Measurements from ENCODE around the gene ZNF24.

Gene ZNF24

GRCh38 chr18:35352778-35353177 is 8.6 kb upstream of the ZNF24 start:
- Histone ChIP-seq H3K4me3 (ENCODE audit: low read length in 2 of 2) (no peak overlapping the region), H3K36me3 (ENCODE audit: control insufficient read depth in 2 of 2, insufficient read depth in 2 of 2, low read length in 2 of 2) (no peaks in the 10 kb centered on the region), H3K9me3 (ENCODE audit: control insufficient read depth in 2 of 2, low read length in 2 of 2) (no peaks in the 10 kb centered on the region), H3K9ac (ENCODE audit: low read length in 2 of 2) (no peak overlapping the region), H3K27ac (ENCODE audit: low read length) (no peak overlapping the region), H3K4me1 (ENCODE audit: control insufficient read depth, insufficient read depth, low read length) (no peaks in the 10 kb centered on the region), H3K27me3 (ENCODE audit: control insufficient read depth in 1 of 2, insufficient read depth in 2 of 2, low read length in 2 of 2) (peaks cover 0 to 3% of the 10 kb centered on the region in 2 donors)

- H3K4me3 ChIP-seq (ENCODE audit: low read length in 2 of 2): no peak overlapping the region
- H3K27me3 ChIP-seq (ENCODE audit: control insufficient read depth in 1 of 2, insufficient read depth in 2 of 2, low read length in 2 of 2): peaks cover 0 to 3% of the 10 kb centered on the region in 2 donors
- no peaks in the 10 kb centered on the region for H3K9me3 ChIP-seq (ENCODE audit: control insufficient read depth in 2 of 2, low read length in 2 of 2)
- no peaks in the 10 kb centered on the region for H3K36me3 ChIP-seq (ENCODE audit: control insufficient read depth in 2 of 2, insufficient read depth in 2 of 2, low read length in 2 of 2)
- no peaks in the 10 kb centered on the region for H3K4me1 ChIP-seq (ENCODE audit: control insufficient read depth, insufficient read depth, low read length)
- no peak overlapping the region for H3K27ac ChIP-seq (ENCODE audit: low read length)
- H3K9ac ChIP-seq (ENCODE audit: low read length in 2 of 2): no peak overlapping the region
These were observed 8.1 kb upstream of the ZNF24 start for GRCh38 chr18:35352283-35352682.

- no peak overlapping the region for H3K27ac ChIP-seq (ENCODE audit: low read length)
- H3K9ac ChIP-seq (ENCODE audit: low read length in 2 of 2): no peak overlapping the region
- H3K27me3 ChIP-seq (ENCODE audit: control insufficient read depth in 1 of 2, insufficient read depth in 2 of 2, low read length in 2 of 2): peaks cover 0 to 3% of the 10 kb centered on the region in 2 donors
- no peaks in the 10 kb centered on the region for H3K36me3 ChIP-seq (ENCODE audit: control insufficient read depth in 2 of 2, insufficient read depth in 2 of 2, low read length in 2 of 2)
- peaks cover 9% of the 10 kb centered on the region for H3K4me1 ChIP-seq (ENCODE audit: control insufficient read depth, insufficient read depth, low read length)
- no peak overlapping the region for H3K4me3 ChIP-seq (ENCODE audit: low read length in 2 of 2)
- H3K9me3 ChIP-seq (ENCODE audit: control insufficient read depth in 2 of 2, low read length in 2 of 2): no peaks in the 10 kb centered on the region
These were observed 3.8 kb upstream of the ZNF24 start for GRCh38 chr18:35348001-35348400.

- peaks cover 0 to 2% of the 10 kb centered on the region in 2 donors for H3K36me3 ChIP-seq (ENCODE audit: control insufficient read depth in 2 of 2, insufficient read depth in 2 of 2, low read length in 2 of 2)
- H3K9me3 ChIP-seq (ENCODE audit: control insufficient read depth in 2 of 2, low read length in 2 of 2): no peaks in the 10 kb centered on the region
- no peak overlapping the region for H3K4me3 ChIP-seq (ENCODE audit: low read length in 2 of 2)
- peaks cover 14% of the 10 kb centered on the region for H3K4me1 ChIP-seq (ENCODE audit: control insufficient read depth, insufficient read depth, low read length)
- no peak overlapping the region for H3K27ac ChIP-seq (ENCODE audit: low read length)
- no peak overlapping the region for H3K9ac ChIP-seq (ENCODE audit: low read length in 2 of 2)
- H3K27me3 ChIP-seq (ENCODE audit: control insufficient read depth in 1 of 2, insufficient read depth in 2 of 2, low read length in 2 of 2): no peaks in the 10 kb centered on the region
These were observed 1.7 kb upstream of the ZNF24 start for GRCh38 chr18:35345950-35346349.

- Histone ChIP-seq H3K27ac (ENCODE audit: low read length) (peak overlapping the region; percentile 97), H3K4me1 (ENCODE audit: control insufficient read depth, insufficient read depth, low read length) (peaks cover 14% of the 10 kb centered on the region), H3K27me3 (ENCODE audit: control insufficient read depth in 1 of 2, insufficient read depth in 2 of 2, low read length in 2 of 2) (no peaks in the 10 kb centered on the region), H3K36me3 (ENCODE audit: control insufficient read depth in 2 of 2, insufficient read depth in 2 of 2, low read length in 2 of 2) (peaks cover 0 to 3% of the 10 kb centered on the region in 2 donors), H3K9ac (ENCODE audit: low read length in 2 of 2) (peak overlapping the region in 1 of 2 donors; percentile 7), H3K4me3 (ENCODE audit: low read length in 2 of 2) (peak overlapping the region in 1 of 2 donors; percentile 17), H3K9me3 (ENCODE audit: control insufficient read depth in 2 of 2, low read length in 2 of 2) (no peaks in the 10 kb centered on the region)
These were observed 1.3 kb upstream of the ZNF24 start for GRCh38 chr18:35345460-35345921.

GRCh38 chr18:35344736-35345459 is 678 bp upstream of the ZNF24 start:
- H3K27me3 ChIP-seq (ENCODE audit: control insufficient read depth in 1 of 2, insufficient read depth in 2 of 2, low read length in 2 of 2): no peaks in the 10 kb centered on the region
- peaks cover 5 to 6% of the 10 kb centered on the region in 2 donors for H3K36me3 ChIP-seq (ENCODE audit: control insufficient read depth in 2 of 2, insufficient read depth in 2 of 2, low read length in 2 of 2)
- peak overlapping the region; percentile 97 for H3K9ac ChIP-seq (ENCODE audit: low read length in 2 of 2)
- H3K4me1 ChIP-seq (ENCODE audit: control insufficient read depth, insufficient read depth, low read length): peaks cover 14% of the 10 kb centered on the region
- H3K4me3 ChIP-seq (ENCODE audit: low read length in 2 of 2): peak overlapping the region; percentile 77 to 94
- H3K9me3 ChIP-seq (ENCODE audit: control insufficient read depth in 2 of 2, low read length in 2 of 2): no peaks in the 10 kb centered on the region
- peak overlapping the region; percentile 97 for H3K27ac ChIP-seq (ENCODE audit: low read length)

- H3K4me3 ChIP-seq (ENCODE audit: low read length in 2 of 2): peak overlapping the region; percentile 77 to 94
- H3K9me3 ChIP-seq (ENCODE audit: control insufficient read depth in 2 of 2, low read length in 2 of 2): no peaks in the 10 kb centered on the region
- H3K36me3 ChIP-seq (ENCODE audit: control insufficient read depth in 2 of 2, insufficient read depth in 2 of 2, low read length in 2 of 2): peaks cover 17 to 18% of the 10 kb centered on the region in 2 donors
- H3K27me3 ChIP-seq (ENCODE audit: control insufficient read depth in 1 of 2, insufficient read depth in 2 of 2, low read length in 2 of 2): no peaks in the 10 kb centered on the region
- peaks cover 14% of the 10 kb centered on the region for H3K4me1 ChIP-seq (ENCODE audit: control insufficient read depth, insufficient read depth, low read length)
- peak overlapping the region; percentile 97 for H3K9ac ChIP-seq (ENCODE audit: low read length in 2 of 2)
- peak overlapping the region; percentile 97 for H3K27ac ChIP-seq (ENCODE audit: low read length)
These were observed 708 bp downstream of the ZNF24 start for GRCh38 chr18:35343488-35343935.

- H3K27ac ChIP-seq (ENCODE audit: low read length): no peak overlapping the region
- no peaks in the 10 kb centered on the region for H3K4me1 ChIP-seq (ENCODE audit: control insufficient read depth, insufficient read depth, low read length)
- no peaks in the 10 kb centered on the region for H3K9me3 ChIP-seq (ENCODE audit: control insufficient read depth in 2 of 2, low read length in 2 of 2)
- H3K36me3 ChIP-seq (ENCODE audit: control insufficient read depth in 2 of 2, insufficient read depth in 2 of 2, low read length in 2 of 2): peaks cover 52 to 70% of the 10 kb centered on the region in 2 donors
- no peak overlapping the region for H3K4me3 ChIP-seq (ENCODE audit: low read length in 2 of 2)
- H3K9ac ChIP-seq (ENCODE audit: low read length in 2 of 2): no peak overlapping the region
- H3K27me3 ChIP-seq (ENCODE audit: control insufficient read depth in 1 of 2, insufficient read depth in 2 of 2, low read length in 2 of 2): no peaks in the 10 kb centered on the region
These were observed 6.9 kb downstream of the ZNF24 start for GRCh38 chr18:35337286-35337685.

GRCh38 chr18:35335866-35336265 is 8.4 kb downstream of the ZNF24 start:
- Histone ChIP-seq H3K4me3 (ENCODE audit: low read length in 2 of 2) (no peak overlapping the region), H3K4me1 (ENCODE audit: control insufficient read depth, insufficient read depth, low read length) (no peaks in the 10 kb centered on the region), H3K27me3 (ENCODE audit: control insufficient read depth in 1 of 2, insufficient read depth in 2 of 2, low read length in 2 of 2) (no peaks in the 10 kb centered on the region), H3K9ac (ENCODE audit: low read length in 2 of 2) (no peak overlapping the region), H3K36me3 (ENCODE audit: control insufficient read depth in 2 of 2, insufficient read depth in 2 of 2, low read length in 2 of 2) (peaks cover 60 to 77% of the 10 kb centered on the region in 2 donors), H3K27ac (ENCODE audit: low read length) (no peak overlapping the region), H3K9me3 (ENCODE audit: control insufficient read depth in 2 of 2, low read length in 2 of 2) (no peaks in the 10 kb centered on the region)

- H3K4me1 ChIP-seq (ENCODE audit: control insufficient read depth, insufficient read depth, low read length): no peaks in the 10 kb centered on the region
- H3K4me3 ChIP-seq (ENCODE audit: low read length in 2 of 2): no peak overlapping the region
- no peaks in the 10 kb centered on the region for H3K27me3 ChIP-seq (ENCODE audit: control insufficient read depth in 1 of 2, insufficient read depth in 2 of 2, low read length in 2 of 2)
- no peak overlapping the region for H3K9ac ChIP-seq (ENCODE audit: low read length in 2 of 2)
- peaks cover 55 to 73% of the 10 kb centered on the region in 2 donors for H3K36me3 ChIP-seq (ENCODE audit: control insufficient read depth in 2 of 2, insufficient read depth in 2 of 2, low read length in 2 of 2)
- H3K27ac ChIP-seq (ENCODE audit: low read length): no peak overlapping the region
- H3K9me3 ChIP-seq (ENCODE audit: control insufficient read depth in 2 of 2, low read length in 2 of 2): no peaks in the 10 kb centered on the region
These were observed 9.4 kb downstream of the ZNF24 start for GRCh38 chr18:35334821-35335220.

- no peak overlapping the region for H3K27ac ChIP-seq (ENCODE audit: low read length)
- H3K9me3 ChIP-seq (ENCODE audit: control insufficient read depth in 2 of 2, low read length in 2 of 2): no peaks in the 10 kb centered on the region
- H3K27me3 ChIP-seq (ENCODE audit: control insufficient read depth in 1 of 2, insufficient read depth in 2 of 2, low read length in 2 of 2): no peaks in the 10 kb centered on the region
- H3K36me3 ChIP-seq (ENCODE audit: control insufficient read depth in 2 of 2, insufficient read depth in 2 of 2, low read length in 2 of 2): peaks cover 49 to 67% of the 10 kb centered on the region in 2 donors
- H3K4me1 ChIP-seq (ENCODE audit: control insufficient read depth, insufficient read depth, low read length): no peaks in the 10 kb centered on the region
- no peak overlapping the region for H3K4me3 ChIP-seq (ENCODE audit: low read length in 2 of 2)
- no peak overlapping the region for H3K9ac ChIP-seq (ENCODE audit: low read length in 2 of 2)
These were observed 10.0 kb downstream of the ZNF24 start for GRCh38 chr18:35334212-35334611.

Measured in stomach smooth muscle (tissue), 2 donors.